ENCODE measurements around the gene PARD6B. TPM values are rescaled to one million over a fixed set of nuclear protein-coding genes. Genes with fewer than 3 reads are reported as not detected.
"Not testable (repeated sequence)": the region's sequence is repeated elsewhere in the genome, so short reads cannot be mapped to it uniquely, and the experiment has no call there.

PARD6B gene
- total RNA-seq, 2 donors from 2014 or later = 29.0 to 36.7 TPM

DNA sequence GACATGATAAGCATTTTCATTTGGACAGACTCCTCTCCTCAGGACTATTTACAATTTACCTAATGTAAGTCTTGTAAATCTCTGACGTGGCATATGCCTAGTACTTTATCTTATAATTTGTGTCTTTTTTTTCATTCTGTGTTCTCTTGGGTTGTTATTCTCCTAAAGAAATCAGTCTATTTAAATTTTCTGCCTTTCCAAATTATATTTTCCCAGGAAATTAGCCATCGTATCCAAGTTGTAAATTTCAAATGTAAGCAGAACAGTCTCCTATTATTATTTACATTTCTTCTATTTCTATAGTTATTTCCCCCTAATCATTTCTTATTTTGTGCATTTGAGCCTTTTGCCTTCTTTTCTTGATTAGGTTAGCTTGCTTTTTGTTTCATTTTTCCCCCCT is 46.0 kb downstream of the PARD6B start:
- H3K4me3 ChIP-seq (ENCODE audit: low read length) = no peak overlapping the region
- Mint-ChIP-seq H3K9me3 (no peaks in the 10 kb centered on the region), H3K36me3 (ENCODE audit: low read depth) (no peaks in the 10 kb centered on the region), H3K27me3 (ENCODE audit: insufficient read depth) (peaks cover 2% of the 10 kb centered on the region), H3K4me1 (peaks cover 4% of the 10 kb centered on the region), H3K4me3 (no peak overlapping the region), H3K27ac (no peak overlapping the region)
- no peaks in the 10 kb centered on the region for H3K36me3 ChIP-seq (ENCODE audit: control insufficient read depth, insufficient read depth, low read length)
- peaks cover 3% of the 10 kb centered on the region for H3K4me1 ChIP-seq (ENCODE audit: control insufficient read depth, insufficient read depth, low read length)
- H3K9ac ChIP-seq (ENCODE audit: extremely low read depth, low read length, poor library complexity, severe bottlenecking) = no peak overlapping the region
- TF ChIP-seq, protein P1, sequence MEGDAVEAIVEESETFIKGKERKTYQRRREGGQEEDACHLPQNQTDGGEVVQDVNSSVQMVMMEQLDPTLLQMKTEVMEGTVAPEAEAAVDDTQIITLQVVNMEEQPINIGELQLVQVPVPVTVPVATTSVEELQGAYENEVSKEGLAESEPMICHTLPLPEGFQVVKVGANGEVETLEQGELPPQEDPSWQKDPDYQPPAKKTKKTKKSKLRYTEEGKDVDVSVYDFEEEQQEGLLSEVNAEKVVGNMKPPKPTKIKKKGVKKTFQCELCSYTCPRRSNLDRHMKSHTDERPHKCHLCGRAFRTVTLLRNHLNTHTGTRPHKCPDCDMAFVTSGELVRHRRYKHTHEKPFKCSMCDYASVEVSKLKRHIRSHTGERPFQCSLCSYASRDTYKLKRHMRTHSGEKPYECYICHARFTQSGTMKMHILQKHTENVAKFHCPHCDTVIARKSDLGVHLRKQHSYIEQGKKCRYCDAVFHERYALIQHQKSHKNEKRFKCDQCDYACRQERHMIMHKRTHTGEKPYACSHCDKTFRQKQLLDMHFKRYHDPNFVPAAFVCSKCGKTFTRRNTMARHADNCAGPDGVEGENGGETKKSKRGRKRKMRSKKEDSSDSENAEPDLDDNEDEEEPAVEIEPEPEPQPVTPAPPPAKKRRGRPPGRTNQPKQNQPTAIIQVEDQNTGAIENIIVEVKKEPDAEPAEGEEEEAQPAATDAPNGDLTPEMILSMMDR (conservative IDR thresholded peaks at IDR 0.05) = no peak
- DNase-seq = no peak
- no peaks in the 10 kb centered on the region for H3K27me3 ChIP-seq (ENCODE audit: control insufficient read depth, insufficient read depth, low read length, poor library complexity, severe bottlenecking)
- no peak overlapping the region for H3K27ac ChIP-seq (ENCODE audit: low read depth, low read length)
- H3K9me3 ChIP-seq (ENCODE audit: control insufficient read depth, low read length) = no peaks in the 10 kb centered on the region
- 80 to 100% methylated on average over 1 to 2 of the region's 2 CpGs for WGBS, 2 experiments (ENCODE audit: insufficient coverage in 1 of 2, insufficient read length in 1 of 2)

DNA sequence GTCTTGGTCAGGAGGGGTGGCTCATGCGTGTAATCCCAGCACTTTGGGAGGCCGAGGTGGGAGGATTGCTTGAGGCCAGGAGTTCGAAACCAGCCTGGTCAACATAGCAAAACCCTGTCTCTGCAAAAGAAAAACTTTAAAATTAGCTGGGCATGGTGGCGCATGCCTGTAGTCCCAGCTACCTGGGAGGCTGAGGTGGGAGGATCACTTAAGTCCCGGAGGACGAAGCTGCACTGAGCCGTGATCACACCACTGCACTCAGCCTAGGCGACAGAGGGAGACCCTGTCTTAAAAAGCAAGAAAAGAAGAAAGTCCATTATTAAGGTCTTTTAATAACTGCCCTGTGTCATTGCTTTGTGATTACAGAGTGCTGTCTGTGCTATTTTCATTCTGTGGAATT is 47.6 kb downstream of the PARD6B start:
- DNase-seq; H3K4me1 ChIP-seq (ENCODE audit: control insufficient read depth, insufficient read depth, low read length); H3K36me3 Mint-ChIP-seq (ENCODE audit: low read depth); H3K27ac Mint-ChIP-seq; H3K9me3 ChIP-seq (ENCODE audit: control insufficient read depth, low read length); H3K4me3 ChIP-seq (ENCODE audit: low read length); H3K36me3 ChIP-seq (ENCODE audit: control insufficient read depth, insufficient read depth, low read length); H3K27ac ChIP-seq (ENCODE audit: low read depth, low read length); H3K4me1 Mint-ChIP-seq; H3K27me3 Mint-ChIP-seq (ENCODE audit: insufficient read depth); H3K4me3 Mint-ChIP-seq; H3K27me3 ChIP-seq (ENCODE audit: control insufficient read depth, insufficient read depth, low read length, poor library complexity, severe bottlenecking); H3K9me3 Mint-ChIP-seq; H3K9ac ChIP-seq (ENCODE audit: extremely low read depth, low read length, poor library complexity, severe bottlenecking): not testable (repeated sequence)
- WGBS, 2 experiments (ENCODE audit: insufficient coverage in 1 of 2, insufficient read length in 1 of 2) = 98 to 99% methylated on average over 7 to 8 of the region's 8 CpGs

DNA sequence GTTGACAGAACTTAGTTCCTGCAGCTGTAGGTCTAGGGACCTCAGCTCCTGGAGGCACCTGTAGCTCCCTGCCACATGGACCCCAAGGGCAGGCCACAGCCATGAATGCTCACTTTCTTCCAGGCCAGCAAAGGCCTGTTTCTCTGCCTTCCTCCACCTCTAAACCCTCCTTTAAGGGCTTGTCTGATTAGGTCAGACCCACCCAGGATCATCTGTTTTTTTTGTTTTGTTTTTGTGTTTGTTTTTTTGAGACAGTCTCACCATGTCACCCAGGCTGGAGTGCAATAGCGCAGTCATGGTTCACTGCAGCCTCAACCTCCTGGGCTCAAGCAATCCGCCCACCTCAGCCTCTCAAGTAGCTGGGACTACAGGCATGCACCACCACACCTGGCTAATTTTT is 52.0 kb downstream of the PARD6B start:
- H3K4me1 ChIP-seq (ENCODE audit: control insufficient read depth, insufficient read depth, low read length) = no peaks in the 10 kb centered on the region
- 74 to 94% methylated on average over 2 of the region's 2 CpGs for WGBS, 2 experiments (ENCODE audit: insufficient coverage in 1 of 2, insufficient read length in 1 of 2)
- no peaks in the 10 kb centered on the region for H3K9me3 ChIP-seq (ENCODE audit: control insufficient read depth, low read length)
- peaks cover 1% of the 10 kb centered on the region for H3K4me1 Mint-ChIP-seq
- H3K27me3 ChIP-seq (ENCODE audit: control insufficient read depth, insufficient read depth, low read length, poor library complexity, severe bottlenecking) = no peaks in the 10 kb centered on the region
- no peaks in the 10 kb centered on the region for H3K36me3 ChIP-seq (ENCODE audit: control insufficient read depth, insufficient read depth, low read length)
- H3K27ac Mint-ChIP-seq = no peak overlapping the region
- DNase-seq = no peak
- H3K9me3 Mint-ChIP-seq = peaks cover 4% of the 10 kb centered on the region
- H3K36me3 Mint-ChIP-seq (ENCODE audit: low read depth) = no peaks in the 10 kb centered on the region
- H3K4me3 ChIP-seq (ENCODE audit: low read length) = no peak overlapping the region
- H3K27me3 Mint-ChIP-seq (ENCODE audit: insufficient read depth) = peaks cover 2% of the 10 kb centered on the region
- no peak overlapping the region for H3K27ac ChIP-seq (ENCODE audit: low read depth, low read length)
- H3K4me3 Mint-ChIP-seq = no peak overlapping the region
- TF ChIP-seq, protein P1 (conservative IDR thresholded peaks at IDR 0.05) = no peak
- no peak overlapping the region for H3K9ac ChIP-seq (ENCODE audit: extremely low read depth, low read length, poor library complexity, severe bottlenecking)

DNA sequence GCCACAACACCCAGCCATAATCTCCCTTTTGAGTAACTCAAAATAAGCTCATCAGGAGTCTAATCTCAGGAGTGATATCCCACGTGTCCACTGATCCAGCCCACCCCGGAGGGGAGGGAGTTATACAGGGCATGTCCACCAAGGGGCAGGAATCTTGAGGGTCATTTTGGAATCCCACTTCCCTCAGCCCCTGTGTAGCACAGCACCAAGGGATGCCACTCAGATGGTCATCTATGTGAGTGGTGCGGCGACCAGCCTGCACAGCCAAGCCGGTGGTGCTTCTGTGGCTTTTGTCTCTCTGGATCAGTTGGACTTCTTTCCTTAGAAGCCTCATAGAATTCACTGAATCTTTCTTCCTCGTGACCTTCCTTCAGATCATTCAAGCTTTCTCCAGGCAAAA is 52.5 kb downstream of the PARD6B start:
- 94% methylated on average over 5 to 6 of the region's 6 CpGs for WGBS, 2 experiments (ENCODE audit: insufficient coverage in 1 of 2, insufficient read length in 1 of 2)
- H3K4me3 ChIP-seq (ENCODE audit: low read length) = no peak overlapping the region
- Mint-ChIP-seq H3K9me3 (peaks cover 4% of the 10 kb centered on the region), H3K4me3 (no peak overlapping the region), H3K36me3 (ENCODE audit: low read depth) (no peaks in the 10 kb centered on the region), H3K27me3 (ENCODE audit: insufficient read depth) (peaks cover 2% of the 10 kb centered on the region), H3K4me1 (peaks cover 5% of the 10 kb centered on the region), H3K27ac (no peak overlapping the region)
- no peaks in the 10 kb centered on the region for H3K9me3 ChIP-seq (ENCODE audit: control insufficient read depth, low read length)
- H3K27ac ChIP-seq (ENCODE audit: low read depth, low read length) = no peak overlapping the region
- H3K27me3 ChIP-seq (ENCODE audit: control insufficient read depth, insufficient read depth, low read length, poor library complexity, severe bottlenecking) = no peaks in the 10 kb centered on the region
- no peak overlapping the region for H3K9ac ChIP-seq (ENCODE audit: extremely low read depth, low read length, poor library complexity, severe bottlenecking)
- H3K36me3 ChIP-seq (ENCODE audit: control insufficient read depth, insufficient read depth, low read length) = no peaks in the 10 kb centered on the region
- TF ChIP-seq, protein P1 (conservative IDR thresholded peaks at IDR 0.05) = no peak
- no peaks in the 10 kb centered on the region for H3K4me1 ChIP-seq (ENCODE audit: control insufficient read depth, insufficient read depth, low read length)
- no peak for DNase-seq

Measured in endodermal cell (in vitro differentiated cells).